Measurements from ENCODE around the gene ZNF490.
A peak's percentile ranks its signal among the peaks of the same experiment; 100 is the strongest.

ZNF490 gene

DNA sequence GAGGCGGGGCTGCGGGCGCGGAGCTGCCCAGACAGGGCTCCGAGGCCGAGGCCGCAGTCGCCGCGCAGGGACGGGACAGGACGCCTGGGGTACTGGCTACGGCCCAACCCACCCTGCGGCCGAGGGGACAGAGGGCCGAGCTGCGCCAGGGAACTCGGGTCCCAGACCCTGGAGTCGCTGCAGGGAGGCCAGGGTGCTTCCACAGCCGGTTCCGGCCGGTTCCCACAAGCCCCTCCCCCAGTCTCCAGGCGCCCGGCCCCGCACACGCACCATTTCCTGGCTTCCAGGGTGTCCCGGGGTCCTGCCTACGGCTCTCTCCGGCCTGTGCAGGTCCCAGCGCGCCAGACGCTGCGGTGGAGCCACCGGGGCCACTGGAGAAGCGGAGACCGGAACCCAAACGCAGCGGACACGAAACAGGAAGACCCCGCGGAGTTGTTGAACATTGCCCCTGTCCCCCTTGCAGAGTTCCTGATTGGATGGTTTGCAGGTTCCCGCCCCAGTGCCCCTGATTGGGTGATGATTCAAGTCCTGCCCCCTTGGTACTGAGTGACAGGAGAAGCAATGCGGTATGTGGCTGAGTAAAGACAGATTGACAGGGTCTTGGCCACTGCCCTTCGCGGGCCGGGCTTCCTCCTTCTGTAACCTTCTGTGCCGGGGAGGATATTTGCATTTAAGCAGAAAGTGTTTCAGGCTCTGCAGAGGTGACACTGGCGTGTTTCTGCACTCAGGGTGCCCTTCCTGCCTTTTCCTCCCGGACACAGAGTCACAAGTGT, 59.4 kb downstream of the ZNF490 start, which contains the start of gene ZNF564 (continued):
- TF ChIP-seq ZNF76 (tag by site-specific recombination; IDR thresholded peaks at IDR 0.05; ENCODE audit: borderline replicate concordance, low read depth), result peak; percentile 80
- peak; percentile 93 for TF ChIP-seq ZBTB48 (tag by site-specific recombination; IDR thresholded peaks at IDR 0.05)
- TF ChIP-seq, protein P1, sequence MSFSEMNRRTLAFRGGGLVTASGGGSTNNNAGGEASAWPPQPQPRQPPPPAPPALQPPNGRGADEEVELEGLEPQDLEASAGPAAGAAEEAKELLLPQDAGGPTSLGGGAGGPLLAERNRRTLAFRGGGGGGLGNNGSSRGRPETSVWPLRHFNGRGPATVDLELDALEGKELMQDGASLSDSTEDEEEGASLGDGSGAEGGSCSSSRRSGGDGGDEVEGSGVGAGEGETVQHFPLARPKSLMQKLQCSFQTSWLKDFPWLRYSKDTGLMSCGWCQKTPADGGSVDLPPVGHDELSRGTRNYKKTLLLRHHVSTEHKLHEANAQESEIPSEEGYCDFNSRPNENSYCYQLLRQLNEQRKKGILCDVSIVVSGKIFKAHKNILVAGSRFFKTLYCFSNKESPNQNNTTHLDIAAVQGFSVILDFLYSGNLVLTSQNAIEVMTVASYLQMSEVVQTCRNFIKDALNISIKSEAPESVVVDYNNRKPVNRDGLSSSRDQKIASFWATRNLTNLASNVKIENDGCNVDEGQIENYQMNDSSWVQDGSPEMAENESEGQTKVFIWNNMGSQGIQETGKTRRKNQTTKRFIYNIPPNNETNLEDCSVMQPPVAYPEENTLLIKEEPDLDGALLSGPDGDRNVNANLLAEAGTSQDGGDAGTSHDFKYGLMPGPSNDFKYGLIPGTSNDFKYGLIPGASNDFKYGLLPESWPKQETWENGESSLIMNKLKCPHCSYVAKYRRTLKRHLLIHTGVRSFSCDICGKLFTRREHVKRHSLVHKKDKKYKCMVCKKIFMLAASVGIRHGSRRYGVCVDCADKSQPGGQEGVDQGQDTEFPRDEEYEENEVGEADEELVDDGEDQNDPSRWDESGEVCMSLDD (tag by site-specific recombination; IDR thresholded peaks at IDR 0.05), result peak; percentile 72; the same call in 1 of the 2 replicates
- peak; percentile 94 for TF ChIP-seq GLIS2 (tag by site-specific recombination; IDR thresholded peaks at IDR 0.05)
- TF ChIP-seq ZNF664 (tag by site-specific recombination; IDR thresholded peaks at IDR 0.05), result no peak
- TF ChIP-seq YY2 (tag by site-specific recombination; IDR thresholded peaks at IDR 0.05), result 0 out of 2 replicates have a peak, but pooled peaks have one; percentile 27
- TF ChIP-seq, protein P2, sequence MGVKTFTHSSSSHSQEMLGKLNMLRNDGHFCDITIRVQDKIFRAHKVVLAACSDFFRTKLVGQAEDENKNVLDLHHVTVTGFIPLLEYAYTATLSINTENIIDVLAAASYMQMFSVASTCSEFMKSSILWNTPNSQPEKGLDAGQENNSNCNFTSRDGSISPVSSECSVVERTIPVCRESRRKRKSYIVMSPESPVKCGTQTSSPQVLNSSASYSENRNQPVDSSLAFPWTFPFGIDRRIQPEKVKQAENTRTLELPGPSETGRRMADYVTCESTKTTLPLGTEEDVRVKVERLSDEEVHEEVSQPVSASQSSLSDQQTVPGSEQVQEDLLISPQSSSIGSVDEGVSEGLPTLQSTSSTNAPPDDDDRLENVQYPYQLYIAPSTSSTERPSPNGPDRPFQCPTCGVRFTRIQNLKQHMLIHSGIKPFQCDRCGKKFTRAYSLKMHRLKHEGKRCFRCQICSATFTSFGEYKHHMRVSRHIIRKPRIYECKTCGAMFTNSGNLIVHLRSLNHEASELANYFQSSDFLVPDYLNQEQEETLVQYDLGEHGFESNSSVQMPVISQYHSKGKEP (tag by site-specific recombination; IDR thresholded peaks at IDR 0.05), result no peak
- TF ChIP-seq OSR2 (tag by site-specific recombination; IDR thresholded peaks at IDR 0.05), result peak; percentile 64
- TF ChIP-seq, protein P3, sequence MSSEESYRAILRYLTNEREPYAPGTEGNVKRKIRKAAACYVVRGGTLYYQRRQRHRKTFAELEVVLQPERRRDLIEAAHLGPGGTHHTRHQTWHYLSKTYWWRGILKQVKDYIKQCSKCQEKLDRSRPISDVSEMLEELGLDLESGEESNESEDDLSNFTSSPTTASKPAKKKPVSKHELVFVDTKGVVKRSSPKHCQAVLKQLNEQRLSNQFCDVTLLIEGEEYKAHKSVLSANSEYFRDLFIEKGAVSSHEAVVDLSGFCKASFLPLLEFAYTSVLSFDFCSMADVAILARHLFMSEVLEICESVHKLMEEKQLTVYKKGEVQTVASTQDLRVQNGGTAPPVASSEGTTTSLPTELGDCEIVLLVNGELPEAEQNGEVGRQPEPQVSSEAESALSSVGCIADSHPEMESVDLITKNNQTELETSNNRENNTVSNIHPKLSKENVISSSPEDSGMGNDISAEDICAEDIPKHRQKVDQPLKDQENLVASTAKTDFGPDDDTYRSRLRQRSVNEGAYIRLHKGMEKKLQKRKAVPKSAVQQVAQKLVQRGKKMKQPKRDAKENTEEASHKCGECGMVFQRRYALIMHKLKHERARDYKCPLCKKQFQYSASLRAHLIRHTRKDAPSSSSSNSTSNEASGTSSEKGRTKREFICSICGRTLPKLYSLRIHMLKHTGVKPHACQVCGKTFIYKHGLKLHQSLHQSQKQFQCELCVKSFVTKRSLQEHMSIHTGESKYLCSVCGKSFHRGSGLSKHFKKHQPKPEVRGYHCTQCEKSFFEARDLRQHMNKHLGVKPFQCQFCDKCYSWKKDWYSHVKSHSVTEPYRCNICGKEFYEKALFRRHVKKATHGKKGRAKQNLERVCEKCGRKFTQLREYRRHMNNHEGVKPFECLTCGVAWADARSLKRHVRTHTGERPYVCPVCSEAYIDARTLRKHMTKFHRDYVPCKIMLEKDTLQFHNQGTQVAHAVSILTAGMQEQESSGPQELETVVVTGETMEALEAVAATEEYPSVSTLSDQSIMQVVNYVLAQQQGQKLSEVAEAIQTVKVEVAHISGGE (tag by site-specific recombination; conservative IDR thresholded peaks at IDR 0.05; ENCODE audit: low read depth), result peak; percentile 99
- TF ChIP-seq, protein P4, sequence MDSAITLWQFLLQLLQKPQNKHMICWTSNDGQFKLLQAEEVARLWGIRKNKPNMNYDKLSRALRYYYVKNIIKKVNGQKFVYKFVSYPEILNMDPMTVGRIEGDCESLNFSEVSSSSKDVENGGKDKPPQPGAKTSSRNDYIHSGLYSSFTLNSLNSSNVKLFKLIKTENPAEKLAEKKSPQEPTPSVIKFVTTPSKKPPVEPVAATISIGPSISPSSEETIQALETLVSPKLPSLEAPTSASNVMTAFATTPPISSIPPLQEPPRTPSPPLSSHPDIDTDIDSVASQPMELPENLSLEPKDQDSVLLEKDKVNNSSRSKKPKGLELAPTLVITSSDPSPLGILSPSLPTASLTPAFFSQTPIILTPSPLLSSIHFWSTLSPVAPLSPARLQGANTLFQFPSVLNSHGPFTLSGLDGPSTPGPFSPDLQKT (IDR thresholded peaks at IDR 0.05; ENCODE audit: borderline replicate concordance, low read depth, low read length), result no peak
- TF ChIP-seq, protein P5, sequence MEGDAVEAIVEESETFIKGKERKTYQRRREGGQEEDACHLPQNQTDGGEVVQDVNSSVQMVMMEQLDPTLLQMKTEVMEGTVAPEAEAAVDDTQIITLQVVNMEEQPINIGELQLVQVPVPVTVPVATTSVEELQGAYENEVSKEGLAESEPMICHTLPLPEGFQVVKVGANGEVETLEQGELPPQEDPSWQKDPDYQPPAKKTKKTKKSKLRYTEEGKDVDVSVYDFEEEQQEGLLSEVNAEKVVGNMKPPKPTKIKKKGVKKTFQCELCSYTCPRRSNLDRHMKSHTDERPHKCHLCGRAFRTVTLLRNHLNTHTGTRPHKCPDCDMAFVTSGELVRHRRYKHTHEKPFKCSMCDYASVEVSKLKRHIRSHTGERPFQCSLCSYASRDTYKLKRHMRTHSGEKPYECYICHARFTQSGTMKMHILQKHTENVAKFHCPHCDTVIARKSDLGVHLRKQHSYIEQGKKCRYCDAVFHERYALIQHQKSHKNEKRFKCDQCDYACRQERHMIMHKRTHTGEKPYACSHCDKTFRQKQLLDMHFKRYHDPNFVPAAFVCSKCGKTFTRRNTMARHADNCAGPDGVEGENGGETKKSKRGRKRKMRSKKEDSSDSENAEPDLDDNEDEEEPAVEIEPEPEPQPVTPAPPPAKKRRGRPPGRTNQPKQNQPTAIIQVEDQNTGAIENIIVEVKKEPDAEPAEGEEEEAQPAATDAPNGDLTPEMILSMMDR (tag by site-specific recombination; IDR thresholded peaks at IDR 0.05), result 0 out of 2 replicates have a peak, but pooled peaks have one; percentile 23
- TF ChIP-seq, protein P6, sequence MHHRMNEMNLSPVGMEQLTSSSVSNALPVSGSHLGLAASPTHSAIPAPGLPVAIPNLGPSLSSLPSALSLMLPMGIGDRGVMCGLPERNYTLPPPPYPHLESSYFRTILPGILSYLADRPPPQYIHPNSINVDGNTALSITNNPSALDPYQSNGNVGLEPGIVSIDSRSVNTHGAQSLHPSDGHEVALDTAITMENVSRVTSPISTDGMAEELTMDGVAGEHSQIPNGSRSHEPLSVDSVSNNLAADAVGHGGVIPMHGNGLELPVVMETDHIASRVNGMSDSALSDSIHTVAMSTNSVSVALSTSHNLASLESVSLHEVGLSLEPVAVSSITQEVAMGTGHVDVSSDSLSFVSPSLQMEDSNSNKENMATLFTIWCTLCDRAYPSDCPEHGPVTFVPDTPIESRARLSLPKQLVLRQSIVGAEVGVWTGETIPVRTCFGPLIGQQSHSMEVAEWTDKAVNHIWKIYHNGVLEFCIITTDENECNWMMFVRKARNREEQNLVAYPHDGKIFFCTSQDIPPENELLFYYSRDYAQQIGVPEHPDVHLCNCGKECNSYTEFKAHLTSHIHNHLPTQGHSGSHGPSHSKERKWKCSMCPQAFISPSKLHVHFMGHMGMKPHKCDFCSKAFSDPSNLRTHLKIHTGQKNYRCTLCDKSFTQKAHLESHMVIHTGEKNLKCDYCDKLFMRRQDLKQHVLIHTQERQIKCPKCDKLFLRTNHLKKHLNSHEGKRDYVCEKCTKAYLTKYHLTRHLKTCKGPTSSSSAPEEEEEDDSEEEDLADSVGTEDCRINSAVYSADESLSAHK (tag by site-specific recombination; IDR thresholded peaks at IDR 0.05), result 0 out of 2 replicates have a peak, but pooled peaks have one; percentile 30
- 0 out of 2 replicates have a peak, but pooled peaks have one; percentile 28 for TF ChIP-seq ZBTB8A (tag by site-specific recombination; IDR thresholded peaks at IDR 0.05)
- TF ChIP-seq EGR2 (tag by site-specific recombination; IDR thresholded peaks at IDR 0.05; ENCODE audit: low read depth), result no peak
- TF ChIP-seq ZXDB (tag by site-specific recombination; IDR thresholded peaks at IDR 0.05), result peak; percentile 97
- peak; percentile 80 for TF ChIP-seq ZNF501 (tag by site-specific recombination; IDR thresholded peaks at IDR 0.05)
- TF ChIP-seq KLF7 (tag by site-specific recombination; IDR thresholded peaks at IDR 0.05; ENCODE audit: borderline replicate concordance), result peak; percentile 16; the same call in 1 of the 2 replicates
- TF ChIP-seq, protein P7, sequence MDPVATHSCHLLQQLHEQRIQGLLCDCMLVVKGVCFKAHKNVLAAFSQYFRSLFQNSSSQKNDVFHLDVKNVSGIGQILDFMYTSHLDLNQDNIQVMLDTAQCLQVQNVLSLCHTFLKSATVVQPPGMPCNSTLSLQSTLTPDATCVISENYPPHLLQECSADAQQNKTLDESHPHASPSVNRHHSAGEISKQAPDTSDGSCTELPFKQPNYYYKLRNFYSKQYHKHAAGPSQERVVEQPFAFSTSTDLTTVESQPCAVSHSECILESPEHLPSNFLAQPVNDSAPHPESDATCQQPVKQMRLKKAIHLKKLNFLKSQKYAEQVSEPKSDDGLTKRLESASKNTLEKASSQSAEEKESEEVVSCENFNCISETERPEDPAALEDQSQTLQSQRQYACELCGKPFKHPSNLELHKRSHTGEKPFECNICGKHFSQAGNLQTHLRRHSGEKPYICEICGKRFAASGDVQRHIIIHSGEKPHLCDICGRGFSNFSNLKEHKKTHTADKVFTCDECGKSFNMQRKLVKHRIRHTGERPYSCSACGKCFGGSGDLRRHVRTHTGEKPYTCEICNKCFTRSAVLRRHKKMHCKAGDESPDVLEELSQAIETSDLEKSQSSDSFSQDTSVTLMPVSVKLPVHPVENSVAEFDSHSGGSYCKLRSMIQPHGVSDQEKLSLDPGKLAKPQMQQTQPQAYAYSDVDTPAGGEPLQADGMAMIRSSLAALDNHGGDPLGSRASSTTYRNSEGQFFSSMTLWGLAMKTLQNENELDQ (tag by site-specific recombination; IDR thresholded peaks at IDR 0.05; ENCODE audit: low read depth), result no peak
- peak; percentile 78; the same call in 1 of the 2 replicates for TF ChIP-seq KLF8 (tag by site-specific recombination; IDR thresholded peaks at IDR 0.05)
- TF ChIP-seq ZNF626 (tag by site-specific recombination; IDR thresholded peaks at IDR 0.05), result no peak
